Measurements from ENCODE around the gene INPP1.

INPP1 gene

DNA sequence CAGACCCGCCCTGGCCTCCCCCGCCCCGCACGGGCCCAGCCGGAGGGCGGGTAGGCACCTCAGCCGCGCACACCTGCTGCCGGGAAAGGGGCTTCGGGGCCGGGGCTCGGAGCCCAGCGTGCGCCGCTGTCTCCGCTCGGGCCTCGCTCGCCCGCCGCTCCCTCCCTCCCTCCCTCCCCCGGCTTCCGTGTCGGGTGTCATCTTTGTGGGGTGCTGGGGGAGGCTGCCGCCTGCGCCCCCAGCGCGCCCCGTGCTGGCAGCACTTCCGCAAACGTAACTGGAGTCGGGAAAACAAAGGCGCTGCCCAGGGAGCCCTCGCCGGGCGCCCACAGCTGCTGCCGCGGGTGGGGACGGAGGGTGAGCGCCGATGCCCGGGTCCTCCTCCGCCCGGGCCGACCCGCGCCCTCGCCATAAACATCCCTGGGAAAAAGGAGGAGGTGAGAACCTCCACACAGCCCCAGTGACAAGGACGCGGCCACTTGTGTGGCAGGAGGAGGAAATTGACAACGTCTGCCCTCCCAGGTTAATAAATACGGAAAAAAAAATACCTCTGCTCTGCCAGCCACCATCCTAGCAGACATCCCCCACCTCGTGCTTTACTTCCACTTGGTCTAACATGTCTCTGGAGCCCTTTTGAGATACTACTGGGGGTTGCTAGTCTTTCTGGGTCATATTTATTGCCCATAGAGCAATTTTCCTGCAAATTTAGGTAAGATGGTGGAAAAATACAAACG, 65.3 kb downstream of the INPP1 start:
- DNase-seq (ENCODE audit: low spot score): peak; percentile 58

DNA sequence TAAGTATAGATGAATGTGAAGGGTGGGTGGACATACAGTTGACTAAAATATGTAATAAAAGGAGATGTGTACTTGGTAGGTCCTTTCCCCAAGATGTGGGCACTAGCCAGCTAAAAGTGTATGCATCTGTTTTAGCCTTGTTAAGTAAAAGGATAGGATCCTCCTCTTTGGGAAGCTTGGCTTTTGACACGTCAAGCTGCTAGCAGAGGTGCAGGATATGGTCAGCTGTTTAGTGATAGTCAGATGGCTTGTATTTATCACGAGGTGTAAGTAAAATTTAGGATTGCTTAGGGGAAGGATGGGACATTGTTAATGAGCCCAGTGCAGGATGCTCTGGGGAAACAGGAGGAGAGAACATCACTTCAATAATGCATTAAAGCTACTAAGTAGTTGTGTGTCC, 66.2 kb downstream of the INPP1 start:
- no peak for DNase-seq (ENCODE audit: low spot score)

DNA sequence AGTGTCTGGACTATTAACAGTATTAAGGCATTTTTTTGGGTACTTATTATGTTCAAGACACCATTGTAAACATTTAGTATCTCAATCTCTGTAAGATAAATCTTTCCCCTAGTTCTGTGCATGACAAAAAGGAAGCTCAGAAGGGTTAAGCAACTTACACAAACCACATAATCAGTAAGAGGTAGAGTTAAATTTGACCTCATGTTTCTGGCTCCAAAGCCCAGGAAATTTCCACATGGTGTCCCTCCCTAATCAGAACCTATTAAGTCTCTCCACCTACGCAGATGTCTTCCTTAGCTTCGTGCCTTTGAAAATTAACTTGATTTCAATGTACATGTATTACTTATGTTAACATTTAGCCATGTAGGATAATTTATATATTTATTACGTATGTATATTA, 66.8 kb downstream of the INPP1 start:
- no peak for DNase-seq (ENCODE audit: low spot score)

- no peak for DNase-seq (ENCODE audit: low spot score)
Measured at GRCh38 chr2:190412966-190413365, 69.6 kb downstream of the INPP1 start.

DNA sequence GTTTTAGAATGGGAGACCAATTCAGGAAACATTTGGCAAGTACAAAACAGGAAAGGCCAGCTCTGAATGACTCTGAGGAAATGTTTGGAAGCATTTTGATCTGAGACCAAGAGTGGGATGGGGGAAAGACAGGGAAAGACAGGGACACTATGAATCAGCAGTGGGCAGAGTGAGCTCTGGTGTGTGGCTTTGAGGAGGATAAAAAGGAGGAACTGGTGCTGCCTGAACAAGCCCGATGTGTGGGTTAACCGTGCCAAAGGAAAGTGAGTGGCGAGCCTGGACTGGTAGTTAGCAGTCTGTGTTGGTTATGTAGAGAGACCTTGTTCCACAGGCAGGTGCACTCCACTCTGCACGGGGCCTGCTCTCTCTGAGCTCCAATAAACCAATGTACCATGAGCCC, 70.0 kb downstream of the INPP1 start:
- DNase-seq (ENCODE audit: low spot score): no peak

DNA sequence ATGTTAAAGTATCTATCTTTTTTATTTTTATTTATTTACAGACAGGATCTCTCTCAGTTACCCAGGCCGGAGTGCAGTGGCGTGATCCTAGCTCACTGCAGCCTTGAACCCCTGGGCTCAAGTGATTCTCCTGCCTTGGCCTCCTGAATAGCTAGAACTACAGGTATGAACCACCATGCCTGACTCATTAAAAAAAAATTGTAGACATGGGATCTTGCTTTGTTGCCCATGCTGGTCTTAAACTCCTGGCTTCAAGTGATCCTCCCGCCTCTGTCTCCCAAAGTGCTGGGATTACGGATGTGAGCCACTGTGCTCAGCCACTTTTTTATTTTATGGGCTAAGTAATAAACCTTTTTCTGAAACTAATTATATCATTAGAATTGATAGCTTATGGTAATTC, 71.9 kb downstream of the INPP1 start:
- no peak for DNase-seq (ENCODE audit: low spot score)

DNA sequence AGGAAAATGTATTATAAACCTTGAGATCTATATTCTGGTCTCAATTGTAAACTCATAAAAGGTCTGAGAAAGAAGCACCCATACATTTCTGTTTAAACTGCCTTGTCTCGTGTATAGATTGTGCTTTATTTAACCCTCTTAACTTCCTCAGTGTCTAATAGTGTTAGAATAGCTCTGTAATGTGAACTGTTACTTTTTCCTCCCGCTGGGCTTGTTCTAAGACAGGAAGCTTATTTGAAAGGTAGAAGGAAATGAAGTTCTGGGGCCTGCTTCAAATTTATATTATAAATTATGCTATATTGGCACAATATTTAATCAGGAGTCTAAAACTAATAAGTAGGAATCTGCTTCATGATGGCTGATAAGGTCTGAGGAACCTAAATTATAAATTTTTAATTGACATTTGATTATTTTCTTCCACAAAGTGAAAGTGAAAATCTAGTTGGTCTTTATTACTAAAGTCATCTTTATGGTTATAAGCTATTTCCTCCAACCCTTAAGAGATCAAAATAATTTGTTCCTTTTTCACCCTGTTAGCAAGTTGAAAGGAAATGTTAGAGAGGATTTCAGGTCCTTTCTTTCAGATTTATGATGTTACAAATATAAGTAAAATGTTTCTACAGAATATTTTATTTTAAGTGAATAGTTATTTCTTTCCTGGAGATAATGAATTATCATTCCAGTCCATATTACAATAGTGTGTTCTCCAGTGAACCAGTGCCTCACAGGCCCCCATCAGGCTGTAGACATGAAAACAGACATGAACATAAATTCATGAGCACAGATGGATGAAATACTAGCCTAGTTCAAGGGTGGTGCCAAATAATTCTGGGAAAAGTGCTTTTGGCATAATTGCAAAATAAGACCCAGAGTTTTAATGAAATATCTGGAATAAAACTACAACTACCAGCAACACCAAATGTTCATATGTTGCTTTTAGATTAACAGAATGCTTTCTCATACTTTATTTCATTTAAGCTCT, 72.7 kb downstream of the INPP1 start:
- DNase-seq (ENCODE audit: low spot score): peak; percentile 41

GRCh38 chr2:190417045-190417842, 73.9 kb downstream of the INPP1 start:
- no peak for DNase-seq (ENCODE audit: low spot score)

DNA sequence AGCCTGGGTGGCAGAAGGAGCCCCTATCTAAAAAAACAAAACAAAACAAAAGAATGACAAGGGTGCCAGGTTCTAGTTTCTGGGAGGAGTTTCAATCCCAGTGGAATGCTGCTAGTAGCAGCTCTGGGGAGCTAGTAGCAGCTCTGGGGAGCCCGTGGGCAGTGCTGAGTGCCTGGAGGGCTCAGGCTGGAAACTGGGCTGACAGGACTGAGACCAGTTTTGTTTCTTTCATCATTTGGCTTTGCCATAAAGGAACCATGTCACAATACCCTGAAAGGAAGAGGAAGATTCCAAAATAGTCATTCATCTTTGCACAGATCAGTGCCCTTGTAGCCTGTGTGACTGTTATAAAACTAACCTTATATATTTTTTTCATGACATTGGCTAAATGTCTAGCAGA, 75.3 kb downstream of the INPP1 start:
- no peak for DNase-seq (ENCODE audit: low spot score)

GRCh38 chr2:190420801-190421200, 77.4 kb downstream of the INPP1 start:
- DNase-seq (ENCODE audit: low spot score): peak; percentile 33
